GM21786 (cell line): ENCODE measurements around the gene DRD2.

Experiments
- ATAC-seq: cut with Tn5 transposase; IDR thresholded peaks from one replicate; pipeline ENCODE4 v1.9.1; 2021; ENCODE audit not compliant: unreplicated experiment

The DRD2 gene

GRCh38 chr11:113446938-113447337, 28.3 kb downstream of the DRD2 start:
- ATAC-seq: no peak

GRCh38 chr11:113446112-113446511, 29.1 kb downstream of the DRD2 start:
- ATAC-seq: no peak

- no peak for ATAC-seq
Measured at GRCh38 chr11:113444502-113445123, 30.6 kb downstream of the DRD2 start.

DNA sequence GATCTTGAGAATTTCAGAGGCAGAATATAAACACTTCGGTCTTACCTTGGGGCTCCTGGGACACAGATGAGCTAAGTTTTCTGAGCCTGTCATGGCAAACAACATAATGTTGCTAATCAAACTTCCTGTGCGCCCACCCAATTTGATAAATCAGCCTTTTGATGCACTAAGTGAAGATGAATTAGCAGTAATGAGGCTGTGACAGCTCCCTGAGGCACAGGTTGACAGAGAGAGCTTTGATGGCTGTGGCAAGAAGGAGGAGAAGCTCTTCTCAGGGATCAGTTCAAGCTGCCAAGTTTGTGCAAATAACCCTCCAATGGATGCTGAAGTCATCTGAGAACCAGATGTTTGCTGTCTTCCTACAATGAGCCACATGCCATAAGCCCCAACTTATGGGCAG, 34.4 kb downstream of the DRD2 start:
- ATAC-seq: no peak

- ATAC-seq: no peak
Measured at GRCh38 chr11:113436672-113437252, 38.4 kb downstream of the DRD2 start.

GRCh38 chr11:113435190-113435968, 39.8 kb downstream of the DRD2 start:
- ATAC-seq: no peak

- no peak for ATAC-seq
Measured at GRCh38 chr11:113431746-113432145, 43.5 kb downstream of the DRD2 start.

DNA sequence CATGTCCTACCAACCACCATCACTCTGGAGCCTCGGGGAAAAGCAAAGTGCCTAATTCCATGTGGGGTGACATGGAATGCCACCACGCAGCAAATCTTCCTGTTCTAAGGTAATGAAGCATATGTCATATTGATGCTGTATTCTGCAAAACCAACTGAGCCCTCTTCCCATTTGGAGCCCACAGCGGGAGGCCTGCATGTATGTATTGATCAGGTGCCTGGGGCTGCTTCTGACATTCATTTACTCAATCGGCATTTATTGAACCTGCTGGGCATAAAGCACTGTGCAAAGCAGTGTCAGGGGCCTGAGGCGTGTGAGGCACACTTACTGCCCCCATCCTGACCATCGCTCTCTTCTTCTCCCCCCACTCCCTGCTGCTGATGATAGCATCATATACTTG, 48.5 kb downstream of the DRD2 start:
- ATAC-seq: no peak

GRCh38 chr11:113420808-113421207, 54.4 kb downstream of the DRD2 start:
- no peak for ATAC-seq

- ATAC-seq: no peak
Measured at GRCh38 chr11:113419454-113420003, 55.7 kb downstream of the DRD2 start.

DNA sequence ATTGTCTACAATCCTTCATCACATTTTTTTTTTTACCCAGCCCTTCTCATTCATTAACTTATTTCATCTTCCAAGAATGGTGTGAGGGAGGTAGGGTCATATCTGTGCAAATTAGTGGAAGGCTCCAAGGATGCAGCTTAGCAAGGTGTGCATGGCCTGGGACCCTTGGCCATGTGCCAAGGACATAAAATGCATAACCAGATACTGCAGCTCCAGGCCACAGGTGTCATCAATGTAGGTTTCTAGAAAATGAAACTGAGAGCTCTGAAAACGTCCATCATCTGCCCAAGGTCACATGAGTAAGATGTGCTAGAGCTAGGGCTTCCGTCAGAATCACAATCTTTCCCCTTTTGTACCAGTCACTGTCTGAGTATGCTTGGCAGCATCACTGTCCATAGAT, 57.8 kb downstream of the DRD2 start:
- no peak for ATAC-seq

DNA sequence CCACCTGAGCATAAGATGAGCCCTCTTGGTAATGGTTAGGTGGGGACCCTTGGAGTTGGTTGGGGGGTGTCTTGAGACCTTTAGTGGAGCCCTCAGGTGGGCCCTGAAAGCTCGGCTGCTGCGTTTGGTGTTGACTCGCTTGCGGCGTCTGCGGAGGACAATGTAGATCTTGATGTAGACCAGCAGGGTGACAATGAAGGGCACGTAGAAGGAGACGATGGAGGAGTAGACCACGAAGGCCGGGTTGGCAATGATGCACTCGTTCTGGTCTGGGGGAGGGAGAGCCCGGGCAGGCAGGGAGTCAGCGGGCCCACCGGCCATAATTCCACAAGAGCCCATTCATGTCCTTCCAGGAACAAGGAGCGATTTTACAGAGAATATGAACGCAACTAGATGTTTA, 59.9 kb downstream of the DRD2 start:
- ATAC-seq: no peak

- no peak for ATAC-seq
Measured at GRCh38 chr11:113412675-113413074, 62.5 kb downstream of the DRD2 start.

GRCh38 chr11:113411536-113411935, 63.7 kb downstream of the DRD2 start:
- ATAC-seq: no peak

- no peak for ATAC-seq
Measured at GRCh38 chr11:113410414-113411135, 64.6 kb downstream of the DRD2 start.

DNA sequence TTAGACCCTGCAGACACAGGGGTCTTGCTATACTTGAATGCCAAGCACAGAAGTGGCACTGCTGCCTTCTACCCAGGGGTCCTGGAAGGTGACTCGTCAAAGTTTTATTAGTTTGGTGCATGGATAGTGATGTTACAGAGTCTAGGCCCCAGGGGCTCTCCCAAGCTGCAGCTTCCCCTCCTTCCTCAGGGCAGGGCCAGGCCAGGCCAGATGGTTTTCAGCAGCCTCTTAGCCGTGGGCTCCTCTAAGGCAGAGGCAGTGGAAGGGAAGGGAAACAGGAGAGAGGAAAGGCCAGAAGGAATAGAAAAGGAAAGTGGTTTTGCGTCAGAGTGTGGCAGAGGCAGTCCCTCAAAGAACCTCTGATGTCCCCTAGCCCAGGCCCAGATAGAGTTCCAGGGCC, 65.7 kb downstream of the DRD2 start:
- no peak for ATAC-seq

DNA sequence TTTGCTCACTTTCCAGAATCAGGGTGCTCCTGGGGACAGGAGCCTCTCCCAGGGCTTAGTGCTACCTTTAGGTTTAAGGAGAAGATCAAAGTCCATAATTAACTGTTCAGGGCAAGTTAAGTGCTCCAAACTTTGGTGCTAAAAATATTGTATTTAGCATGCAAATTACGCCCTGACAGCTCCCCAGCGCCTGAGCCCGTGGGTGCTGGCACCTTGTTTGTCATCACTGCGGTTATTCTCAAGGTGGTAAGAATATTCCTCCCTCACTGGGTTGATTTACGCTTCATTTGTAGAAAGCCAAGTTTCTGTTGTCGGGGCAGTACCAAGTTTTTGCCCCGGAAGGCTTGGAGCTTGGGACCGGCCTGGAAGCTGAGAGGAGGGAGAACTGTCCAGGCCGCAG, 66.3 kb downstream of the DRD2 start:
- ATAC-seq: no peak

DNA sequence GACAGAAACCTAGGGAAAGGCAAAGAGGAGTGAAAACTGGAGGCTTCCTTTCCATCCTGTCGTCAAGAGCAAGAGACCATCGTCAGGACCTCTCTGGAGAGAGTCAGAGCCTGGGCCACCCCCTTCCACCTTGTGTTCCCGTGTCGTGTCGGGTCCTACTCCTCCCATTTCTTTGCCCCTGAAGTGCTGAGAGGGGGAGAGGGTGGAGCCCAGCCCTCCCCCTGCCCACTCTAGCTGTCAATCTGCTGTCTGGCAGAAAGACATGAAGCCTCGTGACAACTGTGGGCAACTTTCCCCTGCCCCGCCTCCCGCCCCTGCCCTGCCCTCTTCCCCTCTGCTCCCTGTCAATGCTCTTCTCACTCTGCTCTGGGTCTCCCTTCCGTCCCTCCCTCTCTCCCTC, 67.0 kb downstream of the DRD2 start:
- ATAC-seq: no peak

GRCh38 chr11:113407163-113407562, 68.0 kb downstream of the DRD2 start:
- ATAC-seq: no peak

- ATAC-seq: no peak
Measured at GRCh38 chr11:113405724-113406478, 69.3 kb downstream of the DRD2 start.
